PFSK-1 (cell line): ENCODE data around the gene SH2D4B.

Source experiments
- FOXP2 ChIP-seq: optimal IDR thresholded peaks from 2 replicates; pipeline ENCODE3; 2011; ENCODE audit warnings: borderline replicate concordance, control low read depth, inconsistent platforms; ENCODE audit not compliant: insufficient read depth; ENCODE audit errors: extremely low read length, extremely low read depth
- POLR2AphosphoS5 ChIP-seq: IDR thresholded peaks from 2 replicates; pipeline ENCODE4 v1.6.1; 2012; ENCODE audit warnings: low read depth, mild to moderate bottlenecking, control low read depth, low read length, moderate library complexity
- SIN3A ChIP-seq: IDR thresholded peaks from 2 replicates; pipeline ENCODE4 v1.6.1; 2012; ENCODE audit warnings: mild to moderate bottlenecking, low read length, moderate library complexity, borderline replicate concordance; ENCODE audit not compliant: insufficient read depth
- TAF1 ChIP-seq: IDR thresholded peaks from 2 replicates; pipeline ENCODE4 v1.6.1; 2012; ENCODE audit warnings: low read length, control low read depth, borderline replicate concordance; ENCODE audit not compliant: insufficient read depth
- TF ChIP-seq, protein P1 (sequence below), 2 experiments: IDR thresholded peaks; 2 replicates each; pipeline versions ENCODE4 v1.6.1 to v1.8.0; 2011 to 2012; ENCODE audit warnings: low read depth in 2 of 2, low read length in 2 of 2, control low read depth in 1 of 2, inconsistent platforms in 1 of 2, mild to moderate bottlenecking in 1 of 2, moderate library complexity in 1 of 2; ENCODE audit not compliant: insufficient read depth in 1 of 2

SH2D4B gene

GRCh38 chr10:80660736-80661135 is 123.0 kb downstream of the SH2D4B start:
- TF ChIP-seq, protein P1, sequence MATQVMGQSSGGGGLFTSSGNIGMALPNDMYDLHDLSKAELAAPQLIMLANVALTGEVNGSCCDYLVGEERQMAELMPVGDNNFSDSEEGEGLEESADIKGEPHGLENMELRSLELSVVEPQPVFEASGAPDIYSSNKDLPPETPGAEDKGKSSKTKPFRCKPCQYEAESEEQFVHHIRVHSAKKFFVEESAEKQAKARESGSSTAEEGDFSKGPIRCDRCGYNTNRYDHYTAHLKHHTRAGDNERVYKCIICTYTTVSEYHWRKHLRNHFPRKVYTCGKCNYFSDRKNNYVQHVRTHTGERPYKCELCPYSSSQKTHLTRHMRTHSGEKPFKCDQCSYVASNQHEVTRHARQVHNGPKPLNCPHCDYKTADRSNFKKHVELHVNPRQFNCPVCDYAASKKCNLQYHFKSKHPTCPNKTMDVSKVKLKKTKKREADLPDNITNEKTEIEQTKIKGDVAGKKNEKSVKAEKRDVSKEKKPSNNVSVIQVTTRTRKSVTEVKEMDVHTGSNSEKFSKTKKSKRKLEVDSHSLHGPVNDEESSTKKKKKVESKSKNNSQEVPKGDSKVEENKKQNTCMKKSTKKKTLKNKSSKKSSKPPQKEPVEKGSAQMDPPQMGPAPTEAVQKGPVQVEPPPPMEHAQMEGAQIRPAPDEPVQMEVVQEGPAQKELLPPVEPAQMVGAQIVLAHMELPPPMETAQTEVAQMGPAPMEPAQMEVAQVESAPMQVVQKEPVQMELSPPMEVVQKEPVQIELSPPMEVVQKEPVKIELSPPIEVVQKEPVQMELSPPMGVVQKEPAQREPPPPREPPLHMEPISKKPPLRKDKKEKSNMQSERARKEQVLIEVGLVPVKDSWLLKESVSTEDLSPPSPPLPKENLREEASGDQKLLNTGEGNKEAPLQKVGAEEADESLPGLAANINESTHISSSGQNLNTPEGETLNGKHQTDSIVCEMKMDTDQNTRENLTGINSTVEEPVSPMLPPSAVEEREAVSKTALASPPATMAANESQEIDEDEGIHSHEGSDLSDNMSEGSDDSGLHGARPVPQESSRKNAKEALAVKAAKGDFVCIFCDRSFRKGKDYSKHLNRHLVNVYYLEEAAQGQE (IDR thresholded peaks at IDR 0.05; ENCODE audit: insufficient read depth in 1 of 2, low read depth in 2 of 2, low read length in 2 of 2), result no peak
- TF ChIP-seq TAF1 (no peak), FOXP2 (no peak), POLR2AphosphoS5 (no peak), SIN3A (no peak)

DNA sequence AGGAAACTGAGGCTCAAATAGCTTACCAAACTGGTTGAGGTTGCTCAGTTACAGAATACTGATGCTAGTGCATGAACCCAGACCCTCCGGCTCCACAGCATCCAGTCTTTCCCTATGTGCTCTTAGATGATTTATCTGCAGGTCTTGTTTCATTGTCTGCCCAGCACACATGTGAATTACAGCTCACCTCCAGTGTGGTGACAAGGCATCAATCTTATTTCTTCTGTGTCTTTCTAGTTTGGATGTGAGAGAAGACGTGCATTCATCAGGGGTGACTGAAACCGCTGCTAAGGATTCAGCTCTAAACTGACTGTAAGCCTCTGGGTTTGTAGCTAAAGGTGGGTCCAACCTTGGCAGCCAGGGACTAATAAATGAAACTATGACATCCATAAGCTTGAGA is 123.8 kb downstream of the SH2D4B start:
- TF ChIP-seq FOXP2 (no peak), POLR2AphosphoS5 (no peak), SIN3A (no peak), TAF1 (no peak)
- TF ChIP-seq, protein P1 (IDR thresholded peaks at IDR 0.05; ENCODE audit: insufficient read depth in 1 of 2, low read depth in 2 of 2, low read length in 2 of 2), result no peak

DNA sequence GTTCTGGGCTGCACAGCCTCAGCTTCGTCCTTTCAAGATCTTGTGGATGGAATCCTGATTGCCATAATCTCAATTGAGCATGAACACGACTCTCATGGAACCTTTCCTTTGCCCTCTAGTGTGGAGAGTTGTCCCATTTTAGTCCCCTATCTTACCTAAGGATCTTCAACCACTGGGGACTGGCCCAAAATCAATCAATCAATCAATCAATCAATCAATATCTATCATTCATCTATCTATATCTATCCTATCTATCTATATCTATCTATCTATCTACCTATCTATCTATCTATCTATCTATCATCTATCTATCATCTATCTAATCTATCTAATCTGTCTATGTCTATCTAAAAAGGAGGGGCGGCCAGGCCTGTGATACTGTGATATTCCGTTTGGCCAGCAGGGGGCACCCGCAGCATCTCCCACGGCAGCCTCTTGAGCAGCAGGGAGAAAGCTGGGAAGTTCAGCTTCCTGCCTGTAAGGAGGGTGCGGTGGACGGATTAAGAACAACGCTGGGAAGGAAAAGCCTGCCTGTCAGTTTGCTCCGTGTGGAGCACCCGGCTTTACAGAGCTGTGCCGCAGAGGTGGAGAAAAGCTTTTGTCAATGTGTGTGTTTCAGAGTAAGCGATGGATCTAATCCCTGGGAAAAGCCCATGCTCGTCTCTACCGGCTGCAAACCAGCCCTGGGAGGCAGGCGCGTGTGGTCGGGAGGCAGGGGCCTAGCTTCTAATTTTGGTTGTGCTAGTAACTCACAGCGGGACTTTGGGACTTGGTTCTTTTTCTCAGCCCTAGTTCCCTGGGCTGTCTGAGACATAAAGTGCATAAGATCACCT is 124.9 kb downstream of the SH2D4B start:
- TF ChIP-seq TAF1, result no peak
- TF ChIP-seq FOXP2, result no peak
- TF ChIP-seq, protein P1 (IDR thresholded peaks at IDR 0.05; ENCODE audit: insufficient read depth in 1 of 2, low read depth in 2 of 2, low read length in 2 of 2), result no peak
- no peak for TF ChIP-seq SIN3A
- TF ChIP-seq POLR2AphosphoS5, result no peak

GRCh38 chr10:80664071-80664680 is 126.5 kb downstream of the SH2D4B start:
- TF ChIP-seq SIN3A, result no peak

DNA sequence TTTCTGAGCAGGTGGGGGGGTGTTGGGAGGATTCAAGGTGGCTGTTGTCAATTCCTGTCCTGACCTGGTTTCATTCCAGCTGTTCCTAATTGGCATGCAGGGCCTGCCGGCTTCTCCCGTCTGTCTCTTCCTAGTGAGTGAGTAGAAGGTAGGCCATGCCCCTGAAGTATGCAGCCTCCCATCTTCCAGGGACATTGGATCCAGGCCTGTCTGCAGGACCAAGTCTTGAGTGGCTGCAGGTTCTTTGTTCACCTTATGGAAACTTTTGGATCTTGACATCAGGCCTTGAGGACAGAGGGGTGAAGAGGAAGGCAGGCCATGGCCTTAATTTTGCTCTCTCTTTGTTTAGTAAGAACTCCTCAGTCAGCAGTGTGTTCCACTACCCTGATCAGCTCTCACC is 131.8 kb downstream of the SH2D4B start:
- TF ChIP-seq, protein P1 (IDR thresholded peaks at IDR 0.05; ENCODE audit: insufficient read depth in 1 of 2, low read depth in 2 of 2, low read length in 2 of 2), result no peak
- TF ChIP-seq SIN3A (no peak), POLR2AphosphoS5 (no peak), FOXP2 (no peak), TAF1 (no peak)
